GM21447 (cell line): ENCODE results near the gene RAX2.

ENCODE experiments used
- ATAC-seq: cut with Tn5 transposase; IDR thresholded peaks from one replicate; pipeline ENCODE4 v1.9.1; 2021; ENCODE audit not compliant: unreplicated experiment

The RAX2 gene

DNA sequence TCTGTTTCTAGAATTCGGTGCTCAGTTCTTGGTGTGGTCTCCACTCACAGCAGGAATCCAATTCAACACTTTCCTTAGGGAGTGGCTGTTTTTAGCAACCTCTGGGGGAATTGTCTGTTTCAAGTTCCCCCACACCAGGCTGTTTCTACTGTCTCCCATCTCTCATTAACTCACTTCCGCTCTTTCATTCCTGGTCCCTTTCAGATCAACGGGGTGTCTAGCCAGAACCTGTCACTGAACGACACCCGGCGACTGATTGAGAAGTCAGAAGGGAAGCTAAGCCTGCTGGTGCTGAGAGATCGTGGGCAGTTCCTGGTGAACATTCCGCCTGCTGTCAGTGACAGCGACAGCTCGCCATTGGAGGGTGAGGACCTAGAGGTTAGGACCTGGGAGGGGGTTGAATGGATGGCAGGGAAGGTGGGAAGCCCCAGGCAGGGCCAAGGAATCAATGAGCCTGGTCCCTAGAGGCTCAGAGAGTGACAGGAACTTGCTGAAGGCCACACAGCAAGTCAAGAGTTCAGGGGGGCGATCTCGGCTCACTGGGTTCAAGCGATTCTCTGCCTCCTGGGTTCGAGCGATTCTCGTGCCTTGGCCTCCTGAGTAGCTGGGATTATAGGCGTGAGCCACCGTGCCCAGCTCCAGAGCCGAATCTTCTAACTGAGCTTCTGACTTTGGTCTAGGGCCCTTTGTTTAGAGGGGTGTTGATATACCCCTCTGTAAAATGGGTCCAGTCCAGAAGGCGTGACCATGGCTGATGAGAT is 38.3 kb downstream of the RAX2 start:
- no peak for ATAC-seq

GRCh38 chr19:3732108-3732507 is 39.9 kb downstream of the RAX2 start:
- ATAC-seq: no peak

DNA sequence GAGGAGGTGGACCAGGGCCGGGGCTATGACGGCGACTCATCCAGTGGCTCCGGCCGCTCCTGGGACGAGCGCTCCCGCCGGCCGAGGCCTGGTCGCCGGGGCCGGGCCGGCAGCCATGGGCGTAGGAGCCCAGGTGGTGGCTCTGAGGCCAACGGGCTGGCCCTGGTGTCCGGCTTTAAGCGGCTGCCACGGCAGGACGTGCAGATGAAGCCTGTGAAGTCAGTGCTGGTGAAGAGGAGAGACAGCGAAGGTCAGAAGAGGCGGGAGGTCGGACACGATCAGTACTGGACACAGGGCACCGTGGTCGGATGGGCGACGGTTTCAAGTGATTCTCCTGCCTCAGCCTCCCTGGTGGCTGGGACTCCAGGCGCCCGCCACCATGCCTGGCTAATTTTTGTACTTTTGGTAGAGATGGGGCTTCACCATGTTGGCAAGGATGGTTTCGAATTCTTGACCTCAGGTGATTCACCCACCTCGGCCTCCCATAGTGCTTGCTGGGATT is 41.5 kb downstream of the RAX2 start:
- ATAC-seq: no peak

DNA sequence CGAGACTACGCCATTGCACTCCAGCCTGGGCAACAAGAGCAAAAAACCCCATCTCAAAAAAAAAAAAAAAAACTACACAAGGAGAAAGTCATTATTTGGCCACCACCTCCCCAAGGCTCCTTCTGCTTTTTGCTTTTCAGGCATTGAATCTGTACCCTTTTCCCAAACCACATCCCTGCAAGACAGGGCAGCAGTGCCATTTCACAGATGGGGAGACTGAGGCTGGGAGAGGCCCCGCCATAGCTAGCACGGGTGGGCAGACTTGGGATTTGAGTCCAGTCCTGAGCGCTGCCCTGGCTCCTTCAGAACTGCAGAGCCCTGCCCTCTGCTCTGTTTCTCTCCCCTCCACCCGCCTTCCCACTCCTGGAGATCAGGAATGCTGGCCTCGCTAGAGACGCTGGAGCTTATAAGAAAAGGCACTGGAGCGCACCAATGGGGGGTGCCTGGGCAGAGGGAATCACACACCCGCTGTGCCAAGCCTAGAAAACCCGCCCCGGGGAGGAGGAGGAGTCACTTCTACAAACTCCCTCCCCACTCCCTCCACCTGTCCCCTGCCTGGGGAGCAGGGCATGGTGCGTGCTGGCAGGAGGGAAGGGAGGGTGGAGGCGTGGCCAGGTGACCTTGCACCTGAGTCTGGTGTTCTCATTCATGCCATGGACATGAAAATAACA is 46.3 kb downstream of the RAX2 start:
- no peak for ATAC-seq

DNA sequence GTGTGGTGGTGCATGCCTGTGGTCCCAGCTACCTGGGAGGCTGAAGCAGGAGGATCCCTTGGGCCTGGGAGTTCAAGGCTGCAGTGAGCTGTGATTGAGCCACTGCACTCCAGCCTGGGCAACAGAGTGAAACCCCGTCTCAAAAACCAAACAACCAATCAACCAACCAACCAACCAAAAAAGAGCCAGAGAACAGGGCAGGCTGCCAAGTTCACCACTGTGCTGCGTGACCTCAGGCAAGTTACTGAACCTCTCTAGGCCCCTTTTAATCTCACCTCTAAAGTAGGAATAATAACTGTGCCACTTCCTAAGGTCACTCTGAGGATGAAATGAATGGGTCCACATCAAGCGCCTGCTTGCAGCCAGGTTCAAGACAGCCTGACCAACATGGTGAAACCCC is 46.9 kb downstream of the RAX2 start:
- ATAC-seq: no peak

GRCh38 chr19:3723883-3724282 is 48.1 kb downstream of the RAX2 start:
- ATAC-seq: no peak

DNA sequence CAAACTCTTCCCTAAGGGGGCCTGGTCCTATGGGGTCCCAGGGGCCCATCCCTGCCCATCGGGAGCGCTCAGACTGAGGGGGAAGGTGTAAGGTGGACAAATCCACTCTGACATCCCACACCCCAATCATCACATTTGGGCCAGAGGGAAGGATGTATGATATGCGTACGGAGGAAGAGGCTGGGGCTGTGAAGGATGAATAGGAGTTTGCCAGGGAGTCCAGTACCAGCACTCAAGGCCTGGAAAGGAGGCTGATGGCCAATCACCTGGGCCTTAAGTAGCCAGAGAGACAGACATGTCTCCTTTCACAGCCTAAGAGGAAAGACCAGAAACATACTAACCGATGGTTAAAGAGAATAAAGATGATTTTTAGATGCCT is 48.9 kb downstream of the RAX2 start:
- ATAC-seq: no peak

DNA sequence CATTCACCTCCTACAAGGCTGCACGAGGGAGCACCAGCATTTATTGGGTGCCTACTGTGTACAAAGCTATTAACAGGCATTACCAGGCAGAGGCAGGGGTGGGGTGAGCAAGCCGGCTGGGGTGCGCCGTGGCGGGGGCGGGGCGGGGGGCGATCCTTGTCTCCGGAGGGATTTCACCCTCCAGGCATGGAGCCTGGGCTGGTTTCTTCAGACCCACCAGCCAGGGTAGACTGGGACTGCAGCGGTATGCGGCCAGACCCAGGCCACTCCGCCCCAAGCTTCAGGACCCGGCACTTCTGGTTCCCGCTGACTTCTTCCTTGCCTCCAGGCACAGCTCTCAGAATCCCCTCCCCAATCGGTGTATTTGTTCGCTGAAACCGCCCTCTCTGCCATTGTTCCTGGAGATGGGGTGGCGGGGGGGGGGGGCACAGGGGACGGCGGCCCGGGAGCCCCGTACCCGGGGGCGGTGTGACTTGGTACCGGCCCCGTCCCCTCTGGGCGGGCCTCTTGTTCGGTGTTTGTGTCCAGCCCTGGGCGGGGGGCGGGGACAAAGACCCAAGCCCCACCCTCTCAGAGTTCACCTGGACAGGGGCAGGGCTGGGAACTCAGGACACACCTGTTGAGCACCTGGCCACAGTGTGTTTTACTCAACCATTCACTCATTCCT is 49.5 kb downstream of the RAX2 start:
- no peak for ATAC-seq

GRCh38 chr19:3721887-3722442 is 50.1 kb downstream of the RAX2 start:
- ATAC-seq: no peak

GRCh38 chr19:3721131-3721886 is 50.7 kb downstream of the RAX2 start:
- no peak for ATAC-seq

- no peak for ATAC-seq
Measured at GRCh38 chr19:3720349-3720917, 51.6 kb downstream of the RAX2 start.

DNA sequence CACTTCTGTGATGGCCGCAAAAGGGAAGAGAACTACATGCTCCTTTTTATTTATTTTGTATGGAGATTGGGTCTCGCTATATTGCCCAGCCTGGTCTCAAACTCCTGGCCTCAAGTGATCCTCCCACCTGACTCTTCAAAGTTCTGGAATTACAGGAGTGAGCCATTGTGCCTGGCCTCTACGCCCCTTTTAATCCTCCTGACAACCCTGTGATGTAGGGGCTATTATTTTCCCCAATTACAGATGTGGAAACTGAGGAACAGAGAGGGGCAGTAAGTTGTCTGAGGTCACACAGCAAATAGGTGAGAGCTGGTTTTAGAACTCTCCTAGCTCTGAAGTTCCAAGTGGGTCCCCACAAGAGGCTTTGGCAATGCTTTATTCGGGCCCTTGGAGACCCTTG is 52.2 kb downstream of the RAX2 start:
- ATAC-seq: no peak
